ENCODE data around the gene CEP164. TPM values are rescaled to one million over a fixed set of nuclear protein-coding genes. Genes with fewer than 3 reads are reported as not detected.
"Not testable (repeated sequence)": the region's sequence is repeated elsewhere in the genome, so short reads cannot be mapped to it uniquely, and the experiment has no call there.

The CEP164 gene
- total RNA-seq, 4 donors from 2014 or later, result 3.4 to 9.2 (median 5.8) TPM

- DNase-seq, result no peak
- in situ Hi-C loops (cut with MboI; ENCODE audit: low sequenced_read_pairs in 4 of 4), result no loop called here
- no peak overlapping the region for H3K27ac ChIP-seq
- intact Hi-C loops (cut with DNase I; ENCODE audit: low total_unique reads), result no loop called here
- peaks cover 0 to 4% (median 0%) of the 10 kb centered on the region in 3 donors for H3K9me3 ChIP-seq
- TF ChIP-seq POLR2A (IDR thresholded peaks at IDR 0.05) (no peak), CTCF (IDR thresholded peaks at IDR 0.05 in 4 of 5, conservative IDR thresholded peaks at IDR 0.05 in 1 of 5) (no peak)
- ATAC-seq, result no peak
- no peaks in the 10 kb centered on the region for H3K27me3 ChIP-seq
- no peaks in the 10 kb centered on the region for H3K36me3 ChIP-seq
- no peaks in the 10 kb centered on the region for H3K4me1 ChIP-seq
- no peak overlapping the region for H3K4me3 ChIP-seq
Observed at GRCh38 chr11:117454564-117454917, 126.9 kb downstream of the CEP164 start.

GRCh38 chr11:117456027-117456720, 128.5 kb downstream of the CEP164 start:
- H3K27ac ChIP-seq, result no peak overlapping the region
- no peak for DNase-seq
- H3K4me1 ChIP-seq, result no peaks in the 10 kb centered on the region
- no peaks in the 10 kb centered on the region for H3K36me3 ChIP-seq
- no peaks in the 10 kb centered on the region for H3K27me3 ChIP-seq
- no peak for ATAC-seq
- H3K9me3 ChIP-seq, result peaks cover 0 to 4% (median 0%) of the 10 kb centered on the region in 3 donors
- in situ Hi-C loops (cut with MboI; ENCODE audit: low sequenced_read_pairs in 4 of 4) (no loop called here), intact Hi-C loops (cut with DNase I; ENCODE audit: low total_unique reads) (no loop called here)
- no peak overlapping the region for H3K4me3 ChIP-seq
- TF ChIP-seq POLR2A (IDR thresholded peaks at IDR 0.05) (no peak), CTCF (IDR thresholded peaks at IDR 0.05 in 4 of 5, conservative IDR thresholded peaks at IDR 0.05 in 1 of 5) (no peak)

GRCh38 chr11:117456721-117457029, 129.0 kb downstream of the CEP164 start:
- H3K4me1 ChIP-seq; H3K27ac ChIP-seq; in situ Hi-C loops (cut with MboI; ENCODE audit: low sequenced_read_pairs in 4 of 4); intact Hi-C loops (cut with DNase I; ENCODE audit: low total_unique reads); ATAC-seq; H3K27me3 ChIP-seq; H3K9me3 ChIP-seq; H3K4me3 ChIP-seq; DNase-seq; H3K36me3 ChIP-seq: not testable (repeated sequence)

GRCh38 chr11:117457031-117457785, 129.6 kb downstream of the CEP164 start:
- TF ChIP-seq CTCF (IDR thresholded peaks at IDR 0.05 in 4 of 5, conservative IDR thresholded peaks at IDR 0.05 in 1 of 5), result no peak
- no peak for TF ChIP-seq POLR2A (IDR thresholded peaks at IDR 0.05)
- peaks cover 0 to 4% (median 0%) of the 10 kb centered on the region in 3 donors for H3K9me3 ChIP-seq
- intact Hi-C loops (cut with DNase I; ENCODE audit: low total_unique reads) (no loop called here), in situ Hi-C loops (cut with MboI; ENCODE audit: low sequenced_read_pairs in 4 of 4) (no loop called here)
- no peaks in the 10 kb centered on the region for H3K4me1 ChIP-seq
- ATAC-seq, result no peak
- H3K27me3 ChIP-seq, result no peaks in the 10 kb centered on the region
- no peak for DNase-seq
- H3K4me3 ChIP-seq, result no peak overlapping the region
- no peak overlapping the region for H3K27ac ChIP-seq
- no peaks in the 10 kb centered on the region for H3K36me3 ChIP-seq

GRCh38 chr11:117457835-117458234, 130.2 kb downstream of the CEP164 start:
- ATAC-seq (no peak), DNase-seq (no peak)
- intact Hi-C loops (cut with DNase I; ENCODE audit: low total_unique reads) (no loop called here), in situ Hi-C loops (cut with MboI; ENCODE audit: low sequenced_read_pairs in 4 of 4) (no loop called here)
- no peak overlapping the region for H3K27ac ChIP-seq
- no peaks in the 10 kb centered on the region for H3K4me1 ChIP-seq
- TF ChIP-seq CTCF (IDR thresholded peaks at IDR 0.05 in 4 of 5, conservative IDR thresholded peaks at IDR 0.05 in 1 of 5) (no peak), POLR2A (IDR thresholded peaks at IDR 0.05) (no peak)
- no peaks in the 10 kb centered on the region for H3K36me3 ChIP-seq
- peaks cover 0 to 4% (median 0%) of the 10 kb centered on the region in 3 donors for H3K9me3 ChIP-seq
- H3K27me3 ChIP-seq, result no peaks in the 10 kb centered on the region
- H3K4me3 ChIP-seq, result no peak overlapping the region

All from gastrocnemius medialis (tissue), 4 donors.